ENCODE measurements around the gene RAPH1.
"Not testable (repeated sequence)": the region's sequence is repeated elsewhere in the genome, so short reads cannot be mapped to it uniquely, and the experiment has no call there.

RAPH1 gene

DNA sequence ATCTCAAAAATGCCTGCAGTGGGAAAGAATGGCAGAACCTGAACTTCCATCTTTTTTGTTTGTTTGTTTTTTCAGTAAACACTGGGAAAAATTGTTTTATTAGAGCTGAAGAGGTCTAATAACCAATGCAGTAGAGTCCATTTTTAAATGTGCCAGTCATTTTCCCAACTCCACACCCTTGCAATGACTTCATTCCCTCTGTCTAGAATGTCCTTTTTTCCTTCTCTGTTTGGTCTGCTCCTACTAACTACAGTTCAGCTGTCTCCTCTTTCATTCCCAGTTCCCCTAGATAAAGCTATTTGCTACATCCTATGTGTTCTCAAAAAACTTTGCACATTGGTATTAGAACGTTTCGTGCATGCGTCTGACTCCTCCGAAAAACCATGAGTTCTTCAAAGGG lies 9.3 kb upstream of the RAPH1 start:
- Histone ChIP-seq H3K79me2 (ENCODE audit: control insufficient read depth, insufficient read depth, low read length) (no peaks in the 10 kb centered on the region), H3K79me1 (ENCODE audit: low read length) (no peaks in the 10 kb centered on the region), H4K8ac (ENCODE audit: low read depth, low read length) (no peak overlapping the region), H2BK15ac (replicated peaks; ENCODE audit: low read depth) (no peak overlapping the region), H3K18ac (ENCODE audit: low read length) (no peak overlapping the region), H4K5ac (ENCODE audit: low read length) (no peak overlapping the region), H3K4me1 (ENCODE audit: control insufficient read depth, low read depth, low read length) (no peaks in the 10 kb centered on the region), H3K4me2 (ENCODE audit: low read length) (no peak overlapping the region), H3K9ac (ENCODE audit: low read length) (no peak overlapping the region), H3K4me3 (ENCODE audit: low read length) (no peak overlapping the region), H3K27me3 (ENCODE audit: insufficient read depth, low read length, poor library complexity) (no peaks in the 10 kb centered on the region), H2AK5ac (ENCODE audit: low read length) (no peak overlapping the region), H3K56ac (ENCODE audit: low read length) (no peak overlapping the region), H3K27ac (ENCODE audit: low read depth, low read length) (no peak overlapping the region), H3K4ac (ENCODE audit: low read depth, low read length) (no peak overlapping the region), H2BK120ac (ENCODE audit: low read depth, low read length) (no peak overlapping the region), H2BK5ac (ENCODE audit: low read length) (no peak overlapping the region), H3K23ac (ENCODE audit: low read length) (no peak overlapping the region), H3K36me3 (ENCODE audit: control insufficient read depth, insufficient read depth, low read length) (no peaks in the 10 kb centered on the region)
- no CpG with 5 or more reads among the region's 4 CpGs for whole genome bisulfite sequencing (ENCODE audit: extremely low coverage, insufficient coverage, low lambda C conversion rate)
- no peak for DNase-seq

DNA sequence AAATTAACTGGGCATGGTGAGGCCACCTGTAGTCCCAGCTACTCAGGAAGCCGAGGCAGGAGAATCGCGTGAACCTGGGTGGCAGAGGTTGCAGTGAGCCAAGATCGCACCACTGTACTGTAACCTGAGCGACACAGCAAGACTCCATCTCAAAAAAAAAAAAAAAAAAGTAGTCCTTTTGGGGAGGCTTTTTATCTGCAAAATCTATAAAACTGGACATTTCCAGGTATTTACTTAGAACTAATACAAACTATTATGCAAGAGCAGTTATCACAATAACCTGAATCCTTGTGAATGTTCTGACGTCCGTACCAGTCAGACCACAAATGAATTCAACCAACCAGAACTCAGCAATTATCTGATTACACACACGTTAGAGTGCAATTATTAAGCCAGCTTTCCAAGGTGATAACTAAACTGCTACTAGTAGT lies 8.8 kb upstream of the RAPH1 start:
- Histone ChIP-seq H4K5ac (ENCODE audit: low read length) (no peak overlapping the region), H3K4ac (ENCODE audit: low read depth, low read length) (no peak overlapping the region), H3K4me2 (ENCODE audit: low read length) (no peak overlapping the region), H3K79me2 (ENCODE audit: control insufficient read depth, insufficient read depth, low read length) (no peaks in the 10 kb centered on the region), H2AK5ac (ENCODE audit: low read length) (no peak overlapping the region), H3K27me3 (ENCODE audit: insufficient read depth, low read length, poor library complexity) (no peaks in the 10 kb centered on the region), H3K36me3 (ENCODE audit: control insufficient read depth, insufficient read depth, low read length) (no peaks in the 10 kb centered on the region), H3K4me3 (ENCODE audit: low read length) (no peak overlapping the region), H3K27ac (ENCODE audit: low read depth, low read length) (no peak overlapping the region), H2BK5ac (ENCODE audit: low read length) (no peak overlapping the region), H2BK15ac (replicated peaks; ENCODE audit: low read depth) (no peak overlapping the region), H3K18ac (ENCODE audit: low read length) (no peak overlapping the region), H3K79me1 (ENCODE audit: low read length) (no peaks in the 10 kb centered on the region), H3K4me1 (ENCODE audit: control insufficient read depth, low read depth, low read length) (no peaks in the 10 kb centered on the region), H3K23ac (ENCODE audit: low read length) (no peak overlapping the region), H3K56ac (ENCODE audit: low read length) (no peak overlapping the region), H2BK120ac (ENCODE audit: low read depth, low read length) (no peak overlapping the region), H4K8ac (ENCODE audit: low read depth, low read length) (no peak overlapping the region), H3K9ac (ENCODE audit: low read length) (no peak overlapping the region)
- no peak for DNase-seq
- no CpG with 5 or more reads among the region's 8 CpGs for WGBS (ENCODE audit: extremely low coverage, insufficient coverage, low lambda C conversion rate)

GRCh38 chr2:203540598-203540997 lies 5.5 kb upstream of the RAPH1 start:
- H3K4me1 ChIP-seq (ENCODE audit: control insufficient read depth, low read depth, low read length); H4K8ac ChIP-seq (ENCODE audit: low read depth, low read length); H3K79me1 ChIP-seq (ENCODE audit: low read length); H2BK5ac ChIP-seq (ENCODE audit: low read length); H2BK120ac ChIP-seq (ENCODE audit: low read depth, low read length); H3K56ac ChIP-seq (ENCODE audit: low read length); H4K5ac ChIP-seq (ENCODE audit: low read length); H3K79me2 ChIP-seq (ENCODE audit: control insufficient read depth, insufficient read depth, low read length); H3K4ac ChIP-seq (ENCODE audit: low read depth, low read length); DNase-seq; H3K27me3 ChIP-seq (ENCODE audit: insufficient read depth, low read length, poor library complexity); H3K23ac ChIP-seq (ENCODE audit: low read length); H2BK15ac ChIP-seq (replicated peaks; ENCODE audit: low read depth); H3K4me3 ChIP-seq (ENCODE audit: low read length); H3K9ac ChIP-seq (ENCODE audit: low read length); H3K18ac ChIP-seq (ENCODE audit: low read length); H2AK5ac ChIP-seq (ENCODE audit: low read length); H3K27ac ChIP-seq (ENCODE audit: low read depth, low read length); H3K4me2 ChIP-seq (ENCODE audit: low read length); H3K36me3 ChIP-seq (ENCODE audit: control insufficient read depth, insufficient read depth, low read length): not testable (repeated sequence)
- WGBS (ENCODE audit: extremely low coverage, insufficient coverage, low lambda C conversion rate): 100% methylated on average over 1 of the region's 3 CpGs

DNA sequence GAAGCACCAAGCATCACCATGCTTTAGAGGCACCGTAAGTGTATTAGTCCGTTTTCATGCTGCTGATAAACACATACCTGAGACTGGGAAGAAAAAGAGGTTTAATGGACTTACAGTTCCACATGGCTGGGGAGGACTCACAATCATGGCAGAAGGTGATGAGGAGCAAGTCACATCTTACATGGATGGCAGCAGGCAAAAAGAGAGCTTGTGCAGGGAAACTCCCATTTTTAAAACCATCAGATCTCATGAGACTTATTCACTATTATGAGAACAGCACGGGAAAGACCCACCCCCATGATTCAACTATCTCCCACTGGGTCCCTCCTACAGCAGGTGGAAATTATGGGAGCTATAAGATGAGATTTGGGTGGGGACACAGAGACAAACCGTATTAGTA lies 3.1 kb upstream of the RAPH1 start:
- H3K79me1 ChIP-seq (ENCODE audit: low read length); H3K27me3 ChIP-seq (ENCODE audit: insufficient read depth, low read length, poor library complexity); H3K36me3 ChIP-seq (ENCODE audit: control insufficient read depth, insufficient read depth, low read length); H2BK15ac ChIP-seq (replicated peaks; ENCODE audit: low read depth); H2AK5ac ChIP-seq (ENCODE audit: low read length); H2BK120ac ChIP-seq (ENCODE audit: low read depth, low read length); H3K18ac ChIP-seq (ENCODE audit: low read length); H3K4ac ChIP-seq (ENCODE audit: low read depth, low read length); H3K9ac ChIP-seq (ENCODE audit: low read length); H3K23ac ChIP-seq (ENCODE audit: low read length); H3K79me2 ChIP-seq (ENCODE audit: control insufficient read depth, insufficient read depth, low read length); H3K4me1 ChIP-seq (ENCODE audit: control insufficient read depth, low read depth, low read length); H3K27ac ChIP-seq (ENCODE audit: low read depth, low read length); H2BK5ac ChIP-seq (ENCODE audit: low read length); DNase-seq; H3K4me3 ChIP-seq (ENCODE audit: low read length); H4K5ac ChIP-seq (ENCODE audit: low read length); H3K56ac ChIP-seq (ENCODE audit: low read length); H4K8ac ChIP-seq (ENCODE audit: low read depth, low read length); H3K4me2 ChIP-seq (ENCODE audit: low read length): not testable (repeated sequence)
- no CpG with 5 or more reads among the region's 4 CpGs for WGBS (ENCODE audit: extremely low coverage, insufficient coverage, low lambda C conversion rate)

DNA sequence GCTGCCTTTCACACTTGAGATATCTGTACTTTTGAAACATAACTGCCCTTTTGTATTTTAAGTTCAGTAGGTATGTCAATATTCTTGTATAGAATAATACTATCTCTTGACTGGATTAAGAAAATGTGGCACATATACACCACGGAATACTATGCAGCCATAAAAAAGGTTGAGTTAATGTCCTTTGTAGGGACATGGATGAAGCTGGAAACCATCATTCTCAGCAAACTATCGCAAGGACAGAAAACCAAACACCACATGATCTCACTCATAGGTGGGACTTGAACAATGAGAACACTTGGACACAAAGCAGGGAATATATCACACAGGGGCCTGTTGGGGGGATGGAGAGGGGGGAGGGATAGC lies 1.5 kb upstream of the RAPH1 start:
- H3K4me2 ChIP-seq (ENCODE audit: low read length); H2BK120ac ChIP-seq (ENCODE audit: low read depth, low read length); H2AK5ac ChIP-seq (ENCODE audit: low read length); H4K8ac ChIP-seq (ENCODE audit: low read depth, low read length); H3K27me3 ChIP-seq (ENCODE audit: insufficient read depth, low read length, poor library complexity); H3K79me1 ChIP-seq (ENCODE audit: low read length); H3K9ac ChIP-seq (ENCODE audit: low read length); H2BK5ac ChIP-seq (ENCODE audit: low read length); H3K4ac ChIP-seq (ENCODE audit: low read depth, low read length); H3K36me3 ChIP-seq (ENCODE audit: control insufficient read depth, insufficient read depth, low read length); H3K4me1 ChIP-seq (ENCODE audit: control insufficient read depth, low read depth, low read length); H3K27ac ChIP-seq (ENCODE audit: low read depth, low read length); H3K23ac ChIP-seq (ENCODE audit: low read length); H3K18ac ChIP-seq (ENCODE audit: low read length); DNase-seq; H3K4me3 ChIP-seq (ENCODE audit: low read length); H3K56ac ChIP-seq (ENCODE audit: low read length); H4K5ac ChIP-seq (ENCODE audit: low read length); H2BK15ac ChIP-seq (replicated peaks; ENCODE audit: low read depth): not testable (repeated sequence)
- peaks cover 19% of the 10 kb centered on the region for H3K79me2 ChIP-seq (ENCODE audit: control insufficient read depth, insufficient read depth, low read length)
- WGBS (ENCODE audit: extremely low coverage, insufficient coverage, low lambda C conversion rate): no CpG with 5 or more reads among the region's 2 CpGs

- H2BK5ac ChIP-seq (ENCODE audit: low read length): peak overlapping the region; percentile 80
- no peak overlapping the region for H4K8ac ChIP-seq (ENCODE audit: low read depth, low read length)
- H3K4me1 ChIP-seq (ENCODE audit: control insufficient read depth, low read depth, low read length): peaks cover 6% of the 10 kb centered on the region
- no CpG with 5 or more reads among the region's 14 CpGs for WGBS (ENCODE audit: extremely low coverage, insufficient coverage, low lambda C conversion rate)
- no peak overlapping the region for H2AK5ac ChIP-seq (ENCODE audit: low read length)
- peak overlapping the region; percentile 39 for H4K5ac ChIP-seq (ENCODE audit: low read length)
- no peaks in the 10 kb centered on the region for H3K36me3 ChIP-seq (ENCODE audit: control insufficient read depth, insufficient read depth, low read length)
- no peak overlapping the region for H2BK120ac ChIP-seq (ENCODE audit: low read depth, low read length)
- H3K79me2 ChIP-seq (ENCODE audit: control insufficient read depth, insufficient read depth, low read length): peaks cover 24% of the 10 kb centered on the region
- peaks cover 6% of the 10 kb centered on the region for H3K79me1 ChIP-seq (ENCODE audit: low read length)
- H3K4ac ChIP-seq (ENCODE audit: low read depth, low read length): peak overlapping the region; percentile 95
- H3K27ac ChIP-seq (ENCODE audit: low read depth, low read length): peak overlapping the region; percentile 99
- H3K18ac ChIP-seq (ENCODE audit: low read length): peak overlapping the region; percentile 91
- peak overlapping the region; percentile 92 for H3K56ac ChIP-seq (ENCODE audit: low read length)
- DNase-seq: peak; percentile 20
- peak overlapping the region; percentile 90 for H3K9ac ChIP-seq (ENCODE audit: low read length)
- peak overlapping the region; percentile 45 for H3K23ac ChIP-seq (ENCODE audit: low read length)
- no peak overlapping the region for H2BK15ac ChIP-seq (replicated peaks; ENCODE audit: low read depth)
- H3K4me3 ChIP-seq (ENCODE audit: low read length): peak overlapping the region; percentile 64
- peak overlapping the region; percentile 90 for H3K4me2 ChIP-seq (ENCODE audit: low read length)
- H3K27me3 ChIP-seq (ENCODE audit: insufficient read depth, low read length, poor library complexity): no peaks in the 10 kb centered on the region
Measured at GRCh38 chr2:203535784-203536585, 884 bp upstream of the RAPH1 start.

All from mesendoderm (in vitro differentiated cells).